LNCAP (cell line): ENCODE results near the gene IFNAR1.

ENCODE experiments used
- CTCF ChIP-seq: fragments of 450-650 bp; IDR thresholded peaks from 2 replicates; pipeline ENCODE4 v1.5.1; 2017; ENCODE audit warnings: mild to moderate bottlenecking

The IFNAR1 gene

DNA sequence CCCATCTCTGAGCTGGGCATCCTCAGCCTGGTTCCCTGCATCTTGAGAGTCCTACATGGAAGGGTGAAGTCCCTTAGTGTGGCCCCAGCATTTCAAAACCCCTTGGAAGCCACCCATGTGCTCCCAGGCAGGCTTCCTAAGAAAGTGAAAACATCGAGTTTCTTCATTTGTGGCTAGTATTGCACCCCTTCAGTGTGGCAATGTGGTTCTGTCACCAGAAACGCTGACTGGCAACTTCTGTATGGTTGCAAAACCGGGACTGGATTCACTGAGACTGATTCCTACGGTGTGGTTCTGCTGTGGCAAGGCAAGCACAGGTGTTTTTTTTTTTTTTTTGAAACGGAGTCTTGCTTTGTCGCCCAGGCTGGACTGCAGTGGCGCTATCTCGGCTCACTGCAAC lies 69.5 kb downstream of the IFNAR1 start:
- no peak for TF ChIP-seq CTCF

GRCh38 chr21:33395891-33396331 lies 71.1 kb downstream of the IFNAR1 start:
- no peak for TF ChIP-seq CTCF

GRCh38 chr21:33396436-33396835 lies 71.7 kb downstream of the IFNAR1 start:
- no peak for TF ChIP-seq CTCF

DNA sequence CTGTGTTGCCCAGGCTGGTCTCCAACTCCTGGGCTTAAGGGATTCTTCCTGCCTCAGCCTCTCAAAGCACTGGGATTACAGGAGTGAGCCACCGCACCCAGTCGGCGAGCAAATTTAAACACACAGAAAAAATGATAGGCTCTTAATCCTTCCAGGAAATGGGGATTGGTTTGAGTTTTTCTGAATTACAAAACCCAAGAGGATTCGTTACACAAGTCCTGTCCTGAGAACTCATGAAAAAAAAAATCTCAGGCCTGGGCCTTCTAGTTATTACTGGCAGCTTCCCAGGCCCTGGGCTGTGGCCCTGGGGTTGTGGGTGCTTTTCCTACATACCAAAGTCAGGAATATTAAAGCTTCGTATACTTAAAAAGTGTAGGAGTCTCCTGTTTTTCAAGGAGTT lies 72.2 kb downstream of the IFNAR1 start:
- TF ChIP-seq CTCF: no peak

DNA sequence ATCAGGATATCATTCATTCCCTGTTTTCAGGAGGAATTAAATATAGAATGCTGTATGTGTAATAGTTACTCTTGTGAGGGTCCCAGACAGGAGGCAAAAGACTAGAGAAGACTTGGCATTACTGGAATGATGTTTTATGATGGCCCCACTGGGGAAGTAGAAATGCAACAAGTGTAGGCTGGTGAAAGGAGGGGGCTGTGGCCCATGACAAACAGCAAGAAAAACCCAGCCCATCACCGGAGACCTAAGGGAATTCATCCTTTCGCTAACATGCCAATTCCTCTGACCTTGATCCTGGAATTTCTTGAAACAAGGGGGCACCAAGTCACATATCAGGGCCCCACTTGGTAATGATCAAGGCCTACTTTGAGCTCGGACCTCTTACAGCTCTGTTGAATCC lies 72.9 kb downstream of the IFNAR1 start:
- TF ChIP-seq CTCF: no peak

DNA sequence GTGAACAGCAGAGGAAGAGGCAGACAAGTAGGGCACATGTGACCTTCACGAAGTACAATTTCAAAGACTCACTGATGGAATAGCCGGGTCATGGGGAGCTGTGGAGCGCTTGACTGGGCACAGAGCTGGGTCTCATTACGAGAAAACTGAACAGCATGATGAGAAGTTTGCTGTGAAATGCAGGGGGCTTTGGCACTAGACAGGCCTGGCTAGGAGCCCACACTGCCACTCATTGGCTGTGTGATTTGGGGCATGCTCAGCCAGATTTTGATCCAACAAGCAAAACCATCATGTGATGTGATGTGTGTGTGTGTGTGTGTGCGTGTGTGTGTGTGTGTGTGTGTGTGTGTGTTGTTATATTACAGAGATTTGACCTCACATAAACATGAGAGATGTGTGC lies 73.6 kb downstream of the IFNAR1 start:
- no peak for TF ChIP-seq CTCF

DNA sequence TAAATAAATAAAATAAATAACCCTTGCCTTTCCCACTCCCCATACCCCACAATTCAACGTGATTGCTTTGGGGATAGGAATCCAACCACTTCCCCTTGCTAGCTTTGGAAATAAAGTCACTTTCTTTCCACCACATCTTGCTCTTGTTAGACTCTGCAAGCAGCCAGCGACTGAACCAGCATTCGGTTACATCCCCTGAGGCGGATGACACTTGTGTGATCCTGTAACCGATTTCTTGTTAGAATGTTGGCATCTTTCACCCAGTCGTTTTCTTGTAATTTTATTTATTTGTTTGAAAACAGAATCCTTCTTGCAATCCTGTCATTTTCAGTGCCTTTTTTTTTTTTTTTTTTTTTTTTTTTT lies 76.8 kb downstream of the IFNAR1 start:
- no peak for TF ChIP-seq CTCF
